GM19238 (cell line): ENCODE measurements around the gene TTLL9.
A peak's percentile ranks its signal among the peaks of the same experiment; 100 is the strongest.
"Not testable (repeated sequence)": the region's sequence is repeated elsewhere in the genome, so short reads cannot be mapped to it uniquely, and the experiment has no call there.

Experiments
- DNase-seq: peaks from one replicate; pipeline ENCODE4 v3.0.0; 2011; ENCODE audit warnings: low spot score; ENCODE audit not compliant: insufficient read length

The TTLL9 gene

GRCh38 chr20:31917962-31918412 is 47.6 kb downstream of the TTLL9 start:
- DNase-seq = not testable (repeated sequence)

GRCh38 chr20:31918466-31919105 is 48.2 kb downstream of the TTLL9 start:
- DNase-seq = no peak

GRCh38 chr20:31919410-31920155 is 49.1 kb downstream of the TTLL9 start:
- DNase-seq = no peak

DNA sequence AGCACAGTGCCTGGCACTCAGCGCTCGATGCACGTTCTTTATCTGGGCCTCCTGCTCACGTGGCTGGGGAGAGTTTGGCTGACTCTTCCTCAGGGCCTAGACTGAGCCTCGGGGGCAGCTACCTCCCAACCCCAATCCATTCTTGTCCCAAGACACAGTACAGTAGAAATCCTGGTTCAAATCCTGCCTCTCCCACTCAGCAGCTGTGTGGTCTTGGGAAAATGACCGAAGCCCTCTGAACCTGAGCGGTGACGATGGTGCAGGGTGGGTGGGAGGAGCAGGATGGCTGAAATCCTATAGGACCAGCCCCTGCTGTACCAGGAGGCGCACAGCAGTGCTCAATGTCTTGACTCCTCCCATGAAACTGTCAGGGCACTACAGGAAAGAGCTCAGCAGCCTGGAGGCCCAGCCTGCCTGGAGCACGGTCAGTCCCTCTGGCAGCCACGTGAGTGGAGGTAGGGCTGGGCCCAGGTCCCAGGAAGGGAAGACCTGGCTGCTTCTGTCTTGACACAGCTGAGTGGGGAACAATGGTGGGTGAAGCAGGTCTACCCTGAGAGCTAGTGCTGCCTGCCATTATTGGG is 49.9 kb downstream of the TTLL9 start:
- no peak for DNase-seq

DNA sequence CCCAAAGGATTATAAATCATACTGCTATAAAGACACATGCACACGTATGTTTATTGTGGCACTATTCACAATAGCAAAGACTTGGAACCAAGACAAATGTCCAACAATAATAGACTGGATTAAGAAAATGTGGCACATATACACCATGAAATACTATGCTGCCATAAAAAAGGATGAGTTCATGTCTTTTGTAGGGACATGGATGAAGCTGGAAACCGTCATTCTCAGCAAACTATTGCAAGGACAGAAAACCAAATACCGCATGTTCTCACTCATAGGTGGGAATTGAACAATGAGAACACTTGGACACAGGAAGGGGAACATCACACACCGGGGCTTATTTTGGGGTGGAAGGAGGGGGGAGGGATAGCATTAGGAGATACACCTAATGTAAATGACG is 51.0 kb downstream of the TTLL9 start:
- not testable (repeated sequence) for DNase-seq

DNA sequence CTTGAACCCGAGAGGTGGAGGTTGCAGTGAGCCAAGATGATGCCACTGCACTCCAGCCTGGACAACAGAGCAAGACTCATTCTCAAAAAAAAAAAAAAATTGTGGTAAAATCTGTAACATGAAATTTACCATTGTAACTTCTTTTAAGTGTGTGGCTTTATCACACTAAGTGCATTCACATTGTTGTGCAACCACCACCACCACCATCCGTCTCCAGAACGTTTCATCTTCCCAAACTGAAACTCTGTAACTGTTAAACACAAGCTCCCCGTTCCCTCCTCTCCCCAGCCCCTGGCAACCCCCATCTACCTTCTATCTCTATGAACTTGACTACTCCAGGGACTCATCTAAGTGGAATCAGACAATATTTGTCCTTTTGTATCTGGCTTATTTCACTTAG is 51.7 kb downstream of the TTLL9 start:
- no peak for DNase-seq

DNA sequence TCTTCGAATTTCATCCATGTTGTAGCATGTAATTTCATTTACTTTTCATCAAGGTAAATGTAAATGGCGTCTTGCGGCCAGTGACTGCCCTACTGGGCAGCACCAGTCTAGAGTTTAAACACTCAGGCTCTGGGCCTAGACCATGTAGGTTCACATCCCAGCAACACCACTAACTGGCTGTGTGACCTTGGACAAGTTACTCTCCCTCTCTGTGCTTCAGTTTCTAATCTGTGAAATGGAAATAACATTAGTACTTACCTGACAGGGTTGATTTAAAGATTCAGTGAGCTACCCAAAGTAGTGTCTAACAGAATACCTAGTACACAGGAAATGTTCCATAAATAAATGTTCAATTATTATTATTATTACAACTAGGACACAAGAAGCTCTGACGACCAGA is 52.2 kb downstream of the TTLL9 start:
- no peak for DNase-seq

DNA sequence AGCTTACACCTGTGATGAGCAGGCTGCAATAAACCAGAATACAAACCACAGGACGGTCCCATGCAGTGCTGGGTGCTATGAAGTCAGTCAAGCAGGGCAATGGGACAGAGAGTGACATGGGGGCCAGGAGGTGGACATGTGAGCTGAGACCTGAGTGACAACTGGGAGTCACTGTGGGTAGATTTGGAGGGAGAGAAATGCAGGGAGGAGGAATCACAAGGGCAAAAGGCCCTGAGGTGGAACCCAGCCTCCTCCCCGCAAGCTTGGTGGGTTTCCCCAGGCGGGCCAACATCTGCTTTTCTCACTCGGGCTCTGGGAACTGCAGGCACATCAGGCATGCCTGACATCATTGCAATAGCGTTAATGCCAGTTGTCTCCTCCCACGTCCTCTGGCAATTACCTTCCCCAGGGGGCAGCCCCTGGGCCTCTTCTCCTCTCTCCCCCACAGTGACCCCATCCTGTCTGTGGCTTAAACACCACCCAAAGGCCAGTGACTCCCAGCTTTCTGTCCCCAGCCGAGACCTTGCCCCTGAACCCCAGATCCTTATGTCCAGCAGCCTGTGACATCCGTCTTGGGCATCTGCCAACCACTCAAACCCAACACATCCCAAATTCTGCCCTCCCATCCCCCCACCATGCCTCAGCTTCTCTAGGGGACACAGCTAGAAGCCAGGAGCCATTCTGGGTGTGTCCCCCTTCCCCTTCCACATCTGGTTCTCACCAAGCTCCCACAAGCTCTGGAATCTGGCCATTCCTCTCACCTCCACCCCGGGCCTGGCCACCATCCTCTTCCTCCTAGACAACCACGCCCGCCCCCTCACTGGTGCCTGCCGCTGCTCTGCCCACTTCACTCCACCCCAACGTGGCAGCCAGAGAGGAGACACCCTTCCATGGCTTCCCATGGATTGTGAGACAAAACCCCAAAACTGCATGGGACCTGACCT is 53.2 kb downstream of the TTLL9 start:
- DNase-seq = peak; percentile 13

- DNase-seq = no peak
Observed at GRCh38 chr20:31924561-31924960, 54.1 kb downstream of the TTLL9 start.

- no peak for DNase-seq
Observed at GRCh38 chr20:31925631-31926030, 55.2 kb downstream of the TTLL9 start.

GRCh38 chr20:31926493-31926892 is 56.1 kb downstream of the TTLL9 start:
- no peak for DNase-seq

DNA sequence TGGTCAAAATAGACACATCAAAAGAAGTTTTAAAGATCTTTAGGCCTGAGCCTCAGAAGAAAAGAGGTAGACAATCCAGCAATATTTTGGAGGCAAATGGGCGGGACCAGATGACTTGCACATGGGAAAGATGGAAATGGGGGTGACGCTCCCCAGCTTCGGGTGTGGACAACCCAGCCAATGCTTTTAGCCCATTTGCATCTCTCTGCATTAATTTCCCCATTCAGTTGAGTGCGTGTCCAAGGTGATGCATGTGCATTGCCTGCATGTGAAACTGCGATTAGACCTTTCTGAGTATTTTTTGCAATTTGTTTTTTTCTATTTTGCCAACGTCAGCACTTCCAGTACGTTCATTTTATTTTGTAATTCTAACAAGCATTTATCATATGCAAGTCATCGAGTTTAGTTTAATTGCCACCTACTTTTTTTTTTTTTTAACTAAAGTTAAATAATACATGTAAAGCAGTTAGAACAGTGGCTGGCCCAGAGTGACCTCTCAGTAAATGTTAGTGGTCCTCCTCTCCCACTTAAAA is 57.3 kb downstream of the TTLL9 start:
- no peak for DNase-seq

DNA sequence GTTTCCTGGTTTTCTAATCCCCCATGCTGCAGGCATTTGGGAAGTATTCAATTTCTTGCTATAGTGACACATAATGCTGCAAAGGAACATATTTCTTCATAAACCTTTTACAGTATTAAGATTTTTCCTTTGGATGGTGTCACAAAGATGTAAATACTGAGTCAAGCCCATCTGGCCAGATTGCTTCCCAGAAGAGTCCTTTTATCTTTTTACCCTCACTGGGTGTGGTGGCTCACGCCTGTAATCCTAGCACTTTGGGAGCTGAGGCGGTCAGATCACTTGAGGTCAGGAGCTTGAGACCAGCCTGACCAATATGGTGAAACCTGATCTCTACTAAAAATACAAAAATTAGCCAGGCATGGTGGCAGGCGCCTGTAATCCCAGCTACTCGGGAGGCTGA is 59.2 kb downstream of the TTLL9 start:
- not testable (repeated sequence) for DNase-seq

DNA sequence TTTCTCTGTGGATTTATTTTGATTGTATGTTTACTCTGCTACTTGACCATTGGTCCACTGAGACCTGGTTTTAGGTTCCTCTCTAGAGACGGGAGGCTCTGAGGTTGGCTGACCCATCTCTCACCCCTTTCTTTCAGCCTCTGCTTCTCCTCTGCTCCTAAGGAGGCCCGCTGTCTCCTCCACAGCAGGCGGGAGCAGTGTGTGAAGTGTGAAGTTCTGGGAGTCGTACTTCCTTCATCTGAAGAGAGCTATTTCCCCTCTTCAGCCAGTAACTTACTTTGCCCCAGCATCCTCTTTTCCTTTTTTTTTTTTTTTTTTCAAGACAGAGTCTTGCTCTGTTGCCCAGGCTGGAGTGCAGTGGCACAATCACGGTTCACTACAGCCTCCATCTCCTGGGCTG is 60.3 kb downstream of the TTLL9 start:
- no peak for DNase-seq

DNA sequence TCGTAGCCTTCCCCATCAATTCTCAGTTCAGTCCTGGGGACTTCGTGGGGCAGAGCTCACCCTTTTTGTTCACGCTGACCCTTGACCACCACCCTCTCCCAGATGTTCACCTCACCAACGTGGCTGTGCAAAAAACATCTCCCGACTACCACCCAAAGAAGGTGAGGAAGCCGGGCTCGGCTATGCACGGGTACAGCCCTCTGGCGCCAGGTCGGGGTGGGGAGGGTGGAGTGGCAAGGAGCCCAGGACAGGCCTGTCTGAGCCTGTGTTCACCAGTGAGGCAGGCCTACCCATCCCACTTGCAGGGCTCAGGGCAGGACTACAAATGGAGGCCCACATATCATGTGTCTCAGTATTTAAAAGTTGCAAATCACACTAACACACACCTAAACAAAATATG is 63.3 kb downstream of the TTLL9 start:
- DNase-seq = no peak

- DNase-seq = no peak
Observed at GRCh38 chr20:31934491-31934890, 64.1 kb downstream of the TTLL9 start.

DNA sequence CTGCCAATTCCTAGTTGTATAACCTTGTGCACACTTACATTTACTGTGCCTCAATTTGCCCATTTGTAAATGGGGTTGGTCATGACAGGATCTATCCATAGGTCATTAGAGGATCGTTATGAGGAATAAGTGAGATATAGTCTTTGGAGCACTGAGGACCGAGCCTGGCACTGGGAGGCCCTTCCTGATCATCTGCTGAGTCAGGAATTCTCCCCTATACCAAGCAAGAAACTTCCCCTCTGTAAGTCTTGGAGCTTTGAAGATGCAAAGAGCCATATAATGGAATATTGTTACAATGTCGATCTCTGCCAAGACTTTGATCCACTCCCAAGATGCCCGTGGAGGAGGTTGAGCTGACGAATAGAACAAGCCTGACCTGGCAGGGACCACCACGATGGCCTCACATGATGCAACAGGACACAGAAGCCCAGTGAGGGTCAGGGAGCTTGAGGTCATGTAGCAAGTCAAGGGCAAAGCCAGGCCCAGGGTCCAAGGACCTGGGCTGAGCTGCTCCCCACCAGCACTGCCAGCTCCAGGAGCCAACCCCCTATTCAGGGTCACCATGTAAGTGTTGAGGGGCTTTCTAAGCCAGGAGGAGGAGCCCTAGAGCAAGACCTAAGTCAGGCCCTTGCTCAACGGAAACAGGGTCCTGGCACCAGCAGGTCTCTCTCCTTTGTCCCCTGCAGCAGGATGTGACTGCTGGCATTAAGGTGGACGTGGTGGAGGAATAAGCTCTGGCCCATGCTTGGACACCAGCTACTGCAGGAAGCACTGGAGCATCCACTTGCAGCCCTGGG is 64.7 kb downstream of the TTLL9 start:
- no peak for DNase-seq

DNA sequence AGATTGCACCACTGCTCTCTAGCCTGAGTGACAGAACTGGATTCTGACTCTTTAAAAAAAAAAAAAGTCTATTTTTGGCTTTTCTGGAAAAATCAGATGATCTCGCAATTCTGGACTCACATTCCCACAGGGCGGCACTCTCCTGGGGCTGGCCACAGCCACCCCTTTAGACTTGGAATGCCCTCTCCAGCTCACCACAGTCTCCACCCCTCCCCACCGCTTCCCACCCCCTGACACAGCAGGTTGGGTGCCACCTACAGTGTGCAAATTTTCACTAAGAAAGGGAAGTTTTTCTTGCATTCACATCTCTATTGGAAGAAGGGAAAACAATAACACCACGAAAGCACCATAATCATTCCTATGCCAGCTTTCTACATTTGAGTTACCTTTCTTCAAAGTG is 66.0 kb downstream of the TTLL9 start:
- DNase-seq = no peak

DNA sequence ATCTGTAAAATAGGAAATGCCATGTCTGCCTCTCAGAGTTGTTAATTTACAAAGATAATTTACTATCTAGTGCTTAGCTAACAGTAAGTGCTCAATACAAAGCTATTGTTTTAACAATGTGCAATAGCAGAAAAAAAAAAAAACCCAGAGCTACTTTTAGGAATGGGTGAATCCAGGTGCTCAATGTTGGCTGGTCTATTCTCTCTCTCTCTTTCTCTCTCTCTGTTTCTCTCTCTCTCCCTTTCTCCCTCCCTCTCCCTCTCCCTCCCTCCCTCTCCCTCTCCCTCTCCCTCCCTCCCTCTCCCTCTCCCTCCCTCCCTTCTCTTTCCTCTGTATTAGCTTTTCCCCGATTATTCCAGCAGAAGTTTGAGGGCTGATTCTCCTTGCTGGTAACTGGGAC is 67.4 kb downstream of the TTLL9 start:
- DNase-seq = no peak

- DNase-seq = no peak
Observed at GRCh38 chr20:31939661-31940060, 69.2 kb downstream of the TTLL9 start.
